Neural cell (in vitro differentiated cells): ENCODE results near the gene PDE4D. TPM values are rescaled to one million over a fixed set of nuclear protein-coding genes. Genes with fewer than 3 reads are reported as not detected.
"Not testable (repeated sequence)": the region's sequence is repeated elsewhere in the genome, so short reads cannot be mapped to it uniquely, and the experiment has no call there.

Experiments
- H2AFZ ChIP-seq: fragments of 200-600, 300-800 bp; sonication (generic), shearing (Covaris generic); 2 replicates; pipeline ENCODE4 v1.6.0; 2014; ENCODE audit warnings: low read depth, mild to moderate bottlenecking, antibody characterized with exemption, low read length, moderate library complexity
- H3F3A ChIP-seq: fragments of 200-600 bp; shearing (Covaris generic); 2 replicates; pipeline ENCODE4 v1.6.1; 2016; ENCODE audit warnings: mild to moderate bottlenecking, moderate library complexity, mixed read lengths, antibody characterized with exemption, low read length; ENCODE audit not compliant: insufficient read depth, poor library complexity, severe bottlenecking
- H3K27ac ChIP-seq: fragments of 200-600, 300-800 bp; sonication (generic), shearing (Covaris generic); 2 replicates; pipeline ENCODE4 v1.5.1; 2014; ENCODE audit warnings: mild to moderate bottlenecking, low read length, moderate library complexity
- H3K27me3 ChIP-seq: fragments of 300-800, 200-600 bp; sonication (generic), shearing (Covaris generic); 2 replicates; pipeline ENCODE4 v1.6.0; 2014; ENCODE audit warnings: mild to moderate bottlenecking, low read depth, low read length, moderate library complexity; ENCODE audit not compliant: insufficient read depth
- H3K36me3 ChIP-seq: fragments of 300-800, 200-600 bp; sonication (generic), shearing (Covaris generic); 2 replicates; pipeline ENCODE4 v1.5.1; 2014; ENCODE audit warnings: mild to moderate bottlenecking, antibody characterized with exemption, low read length, moderate library complexity; ENCODE audit not compliant: insufficient read depth
- H3K4me2 ChIP-seq: fragments of 300-800, 200-600 bp; sonication (generic), shearing (Covaris generic); 2 replicates; pipeline ENCODE4 v1.6.0; 2014; ENCODE audit warnings: mild to moderate bottlenecking, low read length
- H3K4me3 ChIP-seq: fragments of 300-800, 200-600 bp; sonication (generic), shearing (Covaris generic); 2 replicates; pipeline ENCODE4 v1.5.1; 2014; ENCODE audit warnings: mild to moderate bottlenecking, low read length, moderate library complexity
- H3K79me2 ChIP-seq: fragments of 200-600 bp; shearing (Covaris generic); replicated peaks from 2 replicates; pipeline ENCODE4 v1.6.0; 2014; ENCODE audit warnings: mild to moderate bottlenecking, low read length, moderate library complexity; ENCODE audit not compliant: insufficient read depth
- H3K9ac ChIP-seq: fragments of 300-800, 200-600 bp; sonication (generic), shearing (Covaris generic); 2 replicates; pipeline ENCODE4 v1.6.1; 2016; ENCODE audit warnings: mild to moderate bottlenecking, low read length, mixed read lengths
- H3K9me2 ChIP-seq: fragments of 200-600 bp; shearing (Covaris generic); 2 replicates; pipeline ENCODE4 v1.6.1; 2016; ENCODE audit warnings: mild to moderate bottlenecking, low read length, mixed read lengths; ENCODE audit not compliant: insufficient read depth
- H3K9me3 ChIP-seq: fragments of 200-600, 300-800 bp; sonication (generic), shearing (Covaris generic); 2 replicates; pipeline ENCODE4 v1.6.1; 2016; ENCODE audit warnings: mild to moderate bottlenecking, mixed run types, low read length, moderate library complexity, mixed read lengths
- H4K20me1 ChIP-seq: fragments of 200-600 bp; shearing (Covaris generic); 2 replicates; pipeline ENCODE4 v1.6.1; 2016; ENCODE audit warnings: mild to moderate bottlenecking, mixed run types; ENCODE audit not compliant: insufficient read depth
- EP300 ChIP-seq: fragments of 450-650 bp; conservative IDR thresholded peaks from 2 replicates; pipeline ENCODE4 v1.6.1; 2014; ENCODE audit warnings: antibody characterized with exemption, mild to moderate bottlenecking, moderate library complexity; ENCODE audit not compliant: poor library complexity, severe bottlenecking
- EZH2 ChIP-seq: fragments of 200-600, 300-800 bp; shearing (Covaris generic), sonication (generic); IDR thresholded peaks from 2 replicates; pipeline ENCODE4 v1.6.1; 2014; ENCODE audit warnings: antibody characterized with exemption, low read length, borderline replicate concordance, mild to moderate bottlenecking; ENCODE audit not compliant: insufficient read depth, poor library complexity, severe bottlenecking
- MXI1 ChIP-seq: fragments of 450-650 bp; conservative IDR thresholded peaks from 2 replicates; pipeline ENCODE4 v1.6.1; 2014; ENCODE audit warnings: antibody characterized with exemption, mild to moderate bottlenecking; ENCODE audit not compliant: poor library complexity, severe bottlenecking
- POLR2AphosphoS5 ChIP-seq: IDR thresholded peaks from 2 replicates; pipeline ENCODE4 v1.6.1; 2012
- RAD21 ChIP-seq: fragments of 450-650 bp; conservative IDR thresholded peaks from 2 replicates; pipeline ENCODE4 v1.6.1; 2014; ENCODE audit warnings: antibody characterized with exemption, mild to moderate bottlenecking, moderate library complexity
- SMC3 ChIP-seq: fragments of 450-650 bp; conservative IDR thresholded peaks from 2 replicates; pipeline ENCODE4 v1.6.1; 2014; ENCODE audit warnings: antibody characterized with exemption, mild to moderate bottlenecking, moderate library complexity; ENCODE audit not compliant: poor library complexity
- TAF1 ChIP-seq: IDR thresholded peaks from 2 replicates; pipeline ENCODE4 v1.6.1; 2012; ENCODE audit warnings: low read depth
- polyA plus RNA-seq: library from polyadenylated mRNA; depleted of rRNA; stranded (reverse); fragments of >200 nt; gene quantifications from 2 replicates; pipeline ENCODE4 v1.2.3, GENCODE V29; 2014
- TF ChIP-seq, protein P1 (sequence below): fragments of 450-650 bp; IDR thresholded peaks from 2 replicates; pipeline ENCODE4 v1.5.1; 2014; ENCODE audit warnings: antibody characterized with exemption, mild to moderate bottlenecking, moderate library complexity; ENCODE audit not compliant: poor library complexity, severe bottlenecking
- TF ChIP-seq, protein P2 (sequence below): IDR thresholded peaks from 2 replicates; pipeline ENCODE4 v1.6.1; 2012; ENCODE audit warnings: borderline replicate concordance

PDE4D gene
- polyA plus RNA-seq, 1 donor from 2014 or later: 42.8 TPM

DNA sequence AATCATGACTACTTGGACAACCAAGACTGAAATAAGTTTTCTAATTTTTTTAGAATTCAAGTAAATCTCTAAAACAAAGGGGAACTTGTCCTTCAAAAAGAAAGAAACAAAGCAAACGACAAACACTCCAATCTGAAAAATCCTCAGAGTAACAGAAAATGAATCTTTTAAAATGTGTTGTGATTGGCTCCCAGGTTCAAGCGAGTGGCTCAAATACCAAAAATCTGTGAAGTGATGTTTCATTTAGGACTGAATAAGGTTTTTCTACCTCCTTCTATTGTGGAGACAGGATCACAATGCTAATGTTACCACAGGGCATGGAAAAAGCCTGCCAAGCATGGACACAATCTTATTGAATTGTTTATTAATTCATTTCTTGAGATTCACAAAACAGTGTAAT, 895.0 kb downstream of the PDE4D start:
- Histone ChIP-seq H3K9me2 (no peaks in the 10 kb centered on the region), H3K9ac (no peak overlapping the region), H2AFZ (no peak overlapping the region), H4K20me1 (no peaks in the 10 kb centered on the region), H3K27me3 (no peaks in the 10 kb centered on the region), H3K79me2 (peaks cover 11% of the 10 kb centered on the region), H3K9me3 (no peaks in the 10 kb centered on the region), H3K36me3 (no peaks in the 10 kb centered on the region), H3K4me2 (no peak overlapping the region), H3F3A (peaks cover 3% of the 10 kb centered on the region), H3K4me3 (peak overlapping the region; percentile 38), H3K27ac (peak overlapping the region; percentile 45)
- TF ChIP-seq RAD21: no peak
- TF ChIP-seq MXI1: no peak
- TF ChIP-seq, protein P1, sequence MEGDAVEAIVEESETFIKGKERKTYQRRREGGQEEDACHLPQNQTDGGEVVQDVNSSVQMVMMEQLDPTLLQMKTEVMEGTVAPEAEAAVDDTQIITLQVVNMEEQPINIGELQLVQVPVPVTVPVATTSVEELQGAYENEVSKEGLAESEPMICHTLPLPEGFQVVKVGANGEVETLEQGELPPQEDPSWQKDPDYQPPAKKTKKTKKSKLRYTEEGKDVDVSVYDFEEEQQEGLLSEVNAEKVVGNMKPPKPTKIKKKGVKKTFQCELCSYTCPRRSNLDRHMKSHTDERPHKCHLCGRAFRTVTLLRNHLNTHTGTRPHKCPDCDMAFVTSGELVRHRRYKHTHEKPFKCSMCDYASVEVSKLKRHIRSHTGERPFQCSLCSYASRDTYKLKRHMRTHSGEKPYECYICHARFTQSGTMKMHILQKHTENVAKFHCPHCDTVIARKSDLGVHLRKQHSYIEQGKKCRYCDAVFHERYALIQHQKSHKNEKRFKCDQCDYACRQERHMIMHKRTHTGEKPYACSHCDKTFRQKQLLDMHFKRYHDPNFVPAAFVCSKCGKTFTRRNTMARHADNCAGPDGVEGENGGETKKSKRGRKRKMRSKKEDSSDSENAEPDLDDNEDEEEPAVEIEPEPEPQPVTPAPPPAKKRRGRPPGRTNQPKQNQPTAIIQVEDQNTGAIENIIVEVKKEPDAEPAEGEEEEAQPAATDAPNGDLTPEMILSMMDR: no peak
- TF ChIP-seq POLR2AphosphoS5: no peak
- no peak for TF ChIP-seq TAF1
- TF ChIP-seq, protein P2, sequence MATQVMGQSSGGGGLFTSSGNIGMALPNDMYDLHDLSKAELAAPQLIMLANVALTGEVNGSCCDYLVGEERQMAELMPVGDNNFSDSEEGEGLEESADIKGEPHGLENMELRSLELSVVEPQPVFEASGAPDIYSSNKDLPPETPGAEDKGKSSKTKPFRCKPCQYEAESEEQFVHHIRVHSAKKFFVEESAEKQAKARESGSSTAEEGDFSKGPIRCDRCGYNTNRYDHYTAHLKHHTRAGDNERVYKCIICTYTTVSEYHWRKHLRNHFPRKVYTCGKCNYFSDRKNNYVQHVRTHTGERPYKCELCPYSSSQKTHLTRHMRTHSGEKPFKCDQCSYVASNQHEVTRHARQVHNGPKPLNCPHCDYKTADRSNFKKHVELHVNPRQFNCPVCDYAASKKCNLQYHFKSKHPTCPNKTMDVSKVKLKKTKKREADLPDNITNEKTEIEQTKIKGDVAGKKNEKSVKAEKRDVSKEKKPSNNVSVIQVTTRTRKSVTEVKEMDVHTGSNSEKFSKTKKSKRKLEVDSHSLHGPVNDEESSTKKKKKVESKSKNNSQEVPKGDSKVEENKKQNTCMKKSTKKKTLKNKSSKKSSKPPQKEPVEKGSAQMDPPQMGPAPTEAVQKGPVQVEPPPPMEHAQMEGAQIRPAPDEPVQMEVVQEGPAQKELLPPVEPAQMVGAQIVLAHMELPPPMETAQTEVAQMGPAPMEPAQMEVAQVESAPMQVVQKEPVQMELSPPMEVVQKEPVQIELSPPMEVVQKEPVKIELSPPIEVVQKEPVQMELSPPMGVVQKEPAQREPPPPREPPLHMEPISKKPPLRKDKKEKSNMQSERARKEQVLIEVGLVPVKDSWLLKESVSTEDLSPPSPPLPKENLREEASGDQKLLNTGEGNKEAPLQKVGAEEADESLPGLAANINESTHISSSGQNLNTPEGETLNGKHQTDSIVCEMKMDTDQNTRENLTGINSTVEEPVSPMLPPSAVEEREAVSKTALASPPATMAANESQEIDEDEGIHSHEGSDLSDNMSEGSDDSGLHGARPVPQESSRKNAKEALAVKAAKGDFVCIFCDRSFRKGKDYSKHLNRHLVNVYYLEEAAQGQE: no peak
- no peak for TF ChIP-seq EP300
- no peak for TF ChIP-seq EZH2
- no peak for TF ChIP-seq SMC3

DNA sequence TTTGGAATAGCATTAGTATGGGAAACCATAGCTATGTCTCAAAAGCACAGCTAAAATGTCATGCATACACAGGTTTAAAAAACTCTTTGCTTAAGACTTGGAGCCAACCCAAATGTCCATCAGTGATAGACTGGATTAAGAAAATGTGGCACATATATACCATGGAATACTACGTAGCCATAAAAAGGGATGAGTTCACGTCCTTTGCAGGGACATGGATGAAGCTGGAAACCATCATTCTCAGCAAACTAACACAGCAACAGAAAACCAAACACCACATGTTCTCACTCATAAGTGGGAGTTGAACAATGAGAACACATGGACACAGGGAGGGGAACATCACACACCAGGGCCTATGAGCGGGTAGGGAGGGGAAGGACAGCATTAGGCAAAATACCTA, 897.7 kb downstream of the PDE4D start:
- not testable (repeated sequence) for H3K27me3 ChIP-seq, H3K9me2 ChIP-seq, H3K4me2 ChIP-seq, H4K20me1 ChIP-seq, H3K36me3 ChIP-seq, H2AFZ ChIP-seq, H3K4me3 ChIP-seq, H3K27ac ChIP-seq, H3F3A ChIP-seq, H3K9me3 ChIP-seq, H3K9ac ChIP-seq
- peaks cover 11% of the 10 kb centered on the region for H3K79me2 ChIP-seq

DNA sequence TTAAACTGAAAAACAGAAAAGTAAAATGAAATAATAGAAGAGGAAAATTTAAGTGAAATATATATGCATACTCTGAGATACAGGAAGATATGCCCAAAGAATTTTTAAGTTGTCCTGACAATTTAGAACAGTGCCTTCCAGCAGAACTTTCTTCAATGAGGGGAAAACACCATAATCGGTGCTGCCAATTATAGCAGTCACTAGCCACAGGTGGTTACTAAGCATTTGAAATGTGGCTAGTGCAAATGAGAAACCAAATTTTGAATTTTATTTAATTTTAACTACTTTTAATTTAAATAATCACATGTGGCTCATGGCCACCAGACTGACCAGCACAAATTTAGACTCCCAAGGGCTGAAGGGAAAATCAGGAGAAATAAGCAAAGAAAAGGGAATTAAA, 900.1 kb downstream of the PDE4D start:
- no peak overlapping the region for H3K27ac ChIP-seq
- H3K27me3 ChIP-seq: no peaks in the 10 kb centered on the region
- no peak overlapping the region for H3K4me2 ChIP-seq
- no peak overlapping the region for H3K9ac ChIP-seq
- no peak overlapping the region for H2AFZ ChIP-seq
- no peaks in the 10 kb centered on the region for H3F3A ChIP-seq
- no peaks in the 10 kb centered on the region for H3K36me3 ChIP-seq
- no peaks in the 10 kb centered on the region for H3K9me3 ChIP-seq
- no peaks in the 10 kb centered on the region for H3K9me2 ChIP-seq
- TF ChIP-seq, protein P1: no peak
- TF ChIP-seq MXI1: no peak
- TF ChIP-seq EP300: no peak
- no peak for TF ChIP-seq EZH2
- no peak for TF ChIP-seq POLR2AphosphoS5
- no peak for TF ChIP-seq SMC3
- no peaks in the 10 kb centered on the region for H4K20me1 ChIP-seq
- H3K4me3 ChIP-seq: no peak overlapping the region
- peaks cover 11% of the 10 kb centered on the region for H3K79me2 ChIP-seq
